ENCODE data around the gene ANKFN1. TPM values are rescaled to one million over a fixed set of nuclear protein-coding genes. Genes with fewer than 3 reads are reported as not detected.

The ANKFN1 gene
- total and polyA plus RNA-seq, 2 of the 13 experiments (the other 11 are each of a cell fraction or from before 2014, with no cell fraction given): not detected

- WGBS (ENCODE audit: low lambda C conversion rate): 1% methylated on average over 4 of the region's 4 CpGs
- Histone ChIP-seq H3K4me2 (ENCODE audit: low read depth, low read length) (no peak overlapping the region), H4K20me1 (ENCODE audit: insufficient read depth, low read length) (no peaks in the 10 kb centered on the region), H3K9ac (ENCODE audit: insufficient read depth, low read depth, low read length) (no peak overlapping the region), H3K4me3 (replicated peaks in 1 of 3; ENCODE audit: insufficient read depth in 1 of 3, low read depth in 2 of 3, low read length in 3 of 3) (no peak overlapping the region), H2AFZ (ENCODE audit: low read length) (no peak overlapping the region), H3K36me3 (replicated peaks in 1 of 2; ENCODE audit: control insufficient read depth in 1 of 2, insufficient read depth in 2 of 2, low read length in 2 of 2) (no peaks in the 10 kb centered on the region), H3K9me3 (ENCODE audit: low read length) (no peaks in the 10 kb centered on the region), H3K27ac (ENCODE audit: extremely low read length, insufficient read depth, low read length) (no peak overlapping the region), H3K4me1 (ENCODE audit: insufficient read depth, low read length) (no peaks in the 10 kb centered on the region), H3K27me3 (ENCODE audit: control insufficient read depth in 1 of 2, insufficient read depth in 2 of 2, low read length in 2 of 2) (peaks cover 0 to 4% of the 10 kb centered on the region in 2 experiments; a peak in 1 of 5 replicates), H3K79me2 (ENCODE audit: insufficient read depth, low read length) (no peaks in the 10 kb centered on the region)
- FAIRE-seq: no peak
- ChIA-PET POLR2A (no interaction called here), CTCF (ENCODE audit: low intra/inter-chr PET ratio, low total read pairs) (no interaction called here)
- in situ Hi-C loops (cut with HindIII; ENCODE audit: extremely low pct_ligation_motif_present, low pct_unique_long_range_greater_than_20kb): no loop called here
- no peak for ATAC-seq
- intact Hi-C loops (cut with micrococcal nuclease; ENCODE audit: unreplicated experiment): no loop called here
- DNase-seq (ENCODE audit: low spot score): no peak
- BruUV-seq (replicated peaks): no TSS peak
- no peak for TF ChIP-seq NONO (IDR thresholded peaks at IDR 0.05)
- no peak for TF ChIP-seq NONO (CRISPR knock-in tag; conservative IDR thresholded peaks at IDR 0.05)
- TF ChIP-seq RERE (CRISPR knock-in tag; IDR thresholded peaks at IDR 0.05; ENCODE audit: low read depth): no peak
- no peak for TF ChIP-seq PHF21A (CRISPR knock-in tag; IDR thresholded peaks at IDR 0.05)
- TF ChIP-seq KLF15 (CRISPR knock-in tag; IDR thresholded peaks at IDR 0.05; ENCODE audit: borderline replicate concordance): no peak
- no peak for TF ChIP-seq MNT (IDR thresholded peaks at IDR 0.05)
- no peak for TF ChIP-seq ZBED4 (CRISPR knock-in tag; IDR thresholded peaks at IDR 0.05; ENCODE audit: borderline replicate concordance)
- no peak for TF ChIP-seq NR2F2 (IDR thresholded peaks at IDR 0.05; ENCODE audit: borderline replicate concordance, low read depth)
- TF ChIP-seq ZNF580 (CRISPR knock-in tag; IDR thresholded peaks at IDR 0.05; ENCODE audit: borderline replicate concordance, low read depth): no peak
- no peak for TF ChIP-seq ZNF3 (CRISPR knock-in tag; IDR thresholded peaks at IDR 0.05)
- no peak for TF ChIP-seq SMARCE1 (IDR thresholded peaks at IDR 0.05; ENCODE audit: borderline replicate concordance)
- TF ChIP-seq FOXO1 (CRISPR knock-in tag; IDR thresholded peaks at IDR 0.05): no peak
- no peak for TF ChIP-seq FOXP1 (IDR thresholded peaks at IDR 0.05)
- no peak for TF ChIP-seq FOXP1 (CRISPR knock-in tag; IDR thresholded peaks at IDR 0.05)
- TF ChIP-seq ZNF83 (CRISPR knock-in tag; IDR thresholded peaks at IDR 0.05; ENCODE audit: borderline replicate concordance): no peak
- TF ChIP-seq ZNF33B (CRISPR knock-in tag; IDR thresholded peaks at IDR 0.05): no peak
Observed at GRCh38 chr17:56284482-56284881, 131.2 kb downstream of the ANKFN1 start.

Data from HepG2 (cell line).